A549 (cell line): ENCODE results near the gene PDZD4. TPM values are rescaled to one million over a fixed set of nuclear protein-coding genes. Genes with fewer than 3 reads are reported as not detected.

Source experiments
- ATAC-seq, 2 experiments: fragments of 200-7000 bp in 1 of 2; fragments of >200 bp in 1 of 2; cut with Nextera tagmentation in 1 of 2; cut with Tn5 transposase in 1 of 2; 3 replicates each; pipeline versions ENCODE4 v1.8.0 to v1.9.1; 2018 to 2020; ENCODE audit warnings: mild to moderate bottlenecking in 1 of 2, moderate library complexity in 1 of 2
- CTCF ChIA-PET: fragments of 300-600 bp; sonication (Branson Sonifier 250); formaldehyde crosslinking; extraction: SDS; loops from one replicate; lab custom pipeline; 2021; ENCODE audit warnings: antibody characterized with exemption, inconsistent platforms; lab: Yijun Ruan, JAX
- POLR2A ChIA-PET: fragments of 350-600 bp; formaldehyde crosslinking; extraction: SDS; loops from one replicate; lab custom pipeline; 2021; ENCODE audit warnings: antibody characterized with exemption, inconsistent platforms; lab: Yijun Ruan, JAX
- DNase-seq, 2 experiments: peaks; one replicate each; pipeline versions ENCODE4 v3.0.0 to v3.0.0-alpha.2; 2011 to 2016; ENCODE audit warnings: low read depth in 1 of 2, low spot score in 1 of 2
- FAIRE-seq: peaks from 2 replicates; lab custom pipeline; 2011; peaks lifted over from hg19 to GRCh38; lab: Jason Lieb, UNC
- H3K27ac ChIP-seq, 2 experiments: fragments of >200 bp; sonication (Bioruptor Twin); formaldehyde crosslinking; 3 replicates each; pipeline ENCODE4 v1.5.1; 2016 to 2017
- H3K4me1 ChIP-seq: fragments of >200 bp; sonication (Bioruptor Twin); formaldehyde crosslinking; 3 replicates; pipeline ENCODE4 v1.6.1; 2016
- H3K4me2 ChIP-seq: fragments of >200 bp; sonication (Bioruptor Twin); formaldehyde crosslinking; 3 replicates; pipeline ENCODE4 v1.6.1; 2016
- H3K4me3 ChIP-seq: fragments of >200 bp; sonication (Bioruptor Twin); formaldehyde crosslinking; 3 replicates; pipeline ENCODE4 v1.5.1; 2016
- H3K9me3 ChIP-seq: fragments of >200 bp; sonication (Bioruptor Twin); formaldehyde crosslinking; 3 replicates; pipeline ENCODE4 v1.6.1; 2016
- CHD2 ChIP-seq: fragments of 150-350 bp; IDR thresholded peaks from 2 replicates; pipeline ENCODE4 v1.6.1; 2014; ENCODE audit warnings: low read length; ENCODE audit not compliant: partially characterized antibody
- EHF ChIP-seq: fragments of 250-450 bp; sonication (Bioruptor Pico); IDR thresholded peaks from 2 replicates; pipeline ENCODE4 v1.5.0; 2020; ENCODE audit warnings: mild to moderate bottlenecking
- EHMT2 ChIP-seq: fragments of 200-600 bp; sonication (generic); IDR thresholded peaks from 2 replicates; pipeline ENCODE4 v1.6.1; 2016; ENCODE audit warnings: antibody characterized with exemption, low read depth, mild to moderate bottlenecking, moderate library complexity
- ESRRA ChIP-seq: fragments of 150-350 bp; IDR thresholded peaks from 2 replicates; pipeline ENCODE4 v1.6.1; 2014; ENCODE audit warnings: mild to moderate bottlenecking, low read length, borderline replicate concordance
- FOSB ChIP-seq: fragments of 250-450 bp; sonication (Bioruptor Pico); IDR thresholded peaks from 2 replicates; pipeline ENCODE4 v1.5.0; 2020; ENCODE audit warnings: mild to moderate bottlenecking, moderate library complexity
- FOSL2 ChIP-seq, 2 experiments: fragments of 450-650 bp in 1 of 2; fragments of >200 bp in 1 of 2; sonication (Bioruptor Twin) in 1 of 2; formaldehyde crosslinking; IDR thresholded peaks; 2 replicates each; pipeline versions ENCODE4 v1.5.0 to v1.6.1; 2016 to 2020; ENCODE audit warnings: mild to moderate bottlenecking in 1 of 2, moderate library complexity in 1 of 2
- HMGXB4 ChIP-seq: fragments of 250-450 bp; sonication (Bioruptor Pico); IDR thresholded peaks from 2 replicates; pipeline ENCODE4 v1.5.0; 2021; ENCODE audit warnings: mild to moderate bottlenecking, moderate library complexity, borderline replicate concordance
- HOXB13 ChIP-seq: fragments of 250-450 bp; sonication (Bioruptor Pico); IDR thresholded peaks from 2 replicates; pipeline ENCODE4 v1.5.0; 2020; ENCODE audit warnings: low read depth, mild to moderate bottlenecking, moderate library complexity
- KDM5A ChIP-seq: fragments of 200-600 bp; sonication (generic); IDR thresholded peaks from 2 replicates; pipeline ENCODE4 v1.6.1; 2016; ENCODE audit warnings: antibody characterized with exemption, mild to moderate bottlenecking
- MYC ChIP-seq: IDR thresholded peaks from 2 replicates; pipeline ENCODE4 v1.6.1; 2012; ENCODE audit warnings: mild to moderate bottlenecking, inconsistent platforms, low read length, improper control_type of control experiment, borderline replicate concordance
- NPAS2 ChIP-seq: fragments of 250-450 bp; sonication (Bioruptor Pico); IDR thresholded peaks from 2 replicates; pipeline ENCODE4 v1.8.0; 2022; ENCODE audit warnings: mild to moderate bottlenecking, moderate library complexity, borderline replicate concordance
- POLR2A ChIP-seq: IDR thresholded peaks from 2 replicates; pipeline ENCODE4 v1.6.1; 2012; ENCODE audit warnings: mild to moderate bottlenecking, low read length
- POLR2AphosphoS2 ChIP-seq: conservative IDR thresholded peaks from 2 replicates; pipeline ENCODE4 v1.6.1; 2012; ENCODE audit warnings: low read length, improper control_type of control experiment, inconsistent platforms
- RAD21 ChIP-seq, 2 experiments: fragments of >200 bp in 1 of 2; sonication (Bioruptor Twin) in 1 of 2; formaldehyde crosslinking in 1 of 2; IDR thresholded peaks in 1 of 2; conservative IDR thresholded peaks in 1 of 2; 2 replicates in 1 of 2; 3 replicates in 1 of 2; pipeline ENCODE4 v1.6.1; 2012 to 2018; ENCODE audit warnings: inconsistent platforms in 1 of 2
- SMC3 ChIP-seq: fragments of >200 bp; sonication (Bioruptor Twin); formaldehyde crosslinking; IDR thresholded peaks from 3 replicates; pipeline ENCODE4 v1.6.1; 2018; ENCODE audit warnings: inconsistent platforms
- TP53 ChIP-seq: fragments of 250-450 bp; sonication (Bioruptor Pico); IDR thresholded peaks from 2 replicates; pipeline ENCODE4 v1.5.0; 2021; ENCODE audit warnings: mild to moderate bottlenecking, moderate library complexity
- USF2 ChIP-seq: fragments of 450-650 bp; IDR thresholded peaks from 2 replicates; pipeline ENCODE4 v1.6.1; 2014; ENCODE audit warnings: antibody characterized with exemption
- ZNF302 ChIP-seq: fragments of 250-450 bp; sonication (Bioruptor Pico); IDR thresholded peaks from 2 replicates; pipeline ENCODE4 v1.9.0; 2021; ENCODE audit warnings: inconsistent platforms, mild to moderate bottlenecking, moderate library complexity
- WGBS: methylation state at CpG from one replicate; pipeline ENCODE4 v1.1.6; 2017; ENCODE audit errors: missing lambda C conversion rate; 5-methylcytosine and 5-hydroxymethylcytosine counted together
- polyA plus RNA-seq, 4 experiments: library from polyadenylated mRNA; depleted of rRNA in 3 of 4; stranded (reverse); fragments of >200 nt; fragmentation: RNase III in 1 of 4; extraction: RNeasy Plus Mini Kit Qiagen cat#74134 plus additional on column Dnase treatment in 1 of 4; gene quantifications; 2 replicates in 3 of 4; 3 replicates in 1 of 4; pipeline ENCODE4 v1.2.3, GENCODE V29; 2011 to 2017
- TF ChIP-seq, protein P1 (sequence below): IDR thresholded peaks from 2 replicates; pipeline ENCODE4 v1.6.1; 2012
- TF ChIP-seq, protein P2 (sequence below): IDR thresholded peaks from 2 replicates; pipeline ENCODE4 v1.6.1; 2012; ENCODE audit warnings: low read depth, borderline replicate concordance

Gene PDZD4
- polyA plus RNA-seq, 2 of the 4 experiments (the other 2 are of a cell fraction), result 1.2 to 3.0 TPM

- ATAC-seq (no peak), DNase-seq (no peak), FAIRE-seq (no peak)
- WGBS, result 90% methylated on average over 2 of the region's 14 CpGs
- H3K27ac ChIP-seq, result no peak overlapping the region
- CTCF ChIA-PET, result interaction anchor here (1.0 to 1.1 kb wide), 2 partner anchors 12 kb away, joined by 3 read pairs; partner anchors contain the start of genes IDH3G and SSR4
- TF ChIP-seq ESRRA (no peak), CHD2 (no peak), EHMT2 (no peak), POLR2AphosphoS2 (no peak), FOSB (CRISPR knock-in tag) (no peak), HMGXB4 (no peak), FOSL2 (IDR thresholded peaks at IDR 0.05) (no peak), FOSL2 (CRISPR knock-in tag; IDR thresholded peaks at IDR 0.05) (no peak), HOXB13 (no peak), EHF (CRISPR knock-in tag) (no peak), KDM5A (no peak), NPAS2 (CRISPR knock-in tag) (no peak), ZNF302 (CRISPR knock-in tag) (no peak), POLR2A (no peak)
- H3K9me3 ChIP-seq, result no peaks in the 10 kb centered on the region
- H3K4me1 ChIP-seq, result no peaks in the 10 kb centered on the region
- no peak overlapping the region for H3K4me3 ChIP-seq
- H3K4me2 ChIP-seq, result no peak overlapping the region
- POLR2A ChIA-PET, result no interaction called here
Measured at GRCh38 chrX:153782871-153783270, 47.5 kb downstream of the PDZD4 start.

DNA sequence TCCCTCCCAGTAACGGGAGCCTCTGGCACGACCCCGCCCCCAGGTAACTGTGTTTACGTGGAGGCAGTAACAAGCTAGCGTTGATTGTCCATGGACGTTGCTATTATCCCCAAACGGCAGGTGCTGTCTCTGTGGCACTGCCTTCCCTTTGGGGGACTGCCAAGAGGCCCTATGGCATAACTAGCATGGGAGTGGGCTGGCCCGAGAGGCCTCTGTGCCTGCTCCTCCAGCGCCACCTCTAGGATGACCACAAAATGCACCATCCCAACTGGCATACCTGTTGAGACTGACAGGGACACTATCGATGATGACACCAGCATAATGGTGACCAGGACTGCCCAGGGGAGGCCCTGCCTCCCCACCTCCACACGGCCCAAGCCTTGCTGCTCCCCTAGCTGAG, 48.0 kb downstream of the PDZD4 start:
- H3K4me1 ChIP-seq, result no peaks in the 10 kb centered on the region
- no peaks in the 10 kb centered on the region for H3K9me3 ChIP-seq
- H3K4me2 ChIP-seq, result no peak overlapping the region
- no peak for DNase-seq
- H3K27ac ChIP-seq, result no peak overlapping the region
- WGBS, result 87% methylated on average over 3 of the region's 11 CpGs
- ChIA-PET CTCF (interaction anchor here (1.0 to 4.9 kb wide), 5 partner anchors 12 to 56 kb away, joined by 3 to 27 read pairs (median 3); partner anchors contain the start of genes IDH3G, PLXNB3 and SSR4), POLR2A (interaction anchor here (1.0 kb wide), 1 partner anchor 12 kb away, joined by 3 read pairs; the partner anchor contains the start of genes IDH3G and SSR4)
- ATAC-seq, result peak in 1 of 2 experiments; percentile 11; a peak in 3 of 6 replicates
- TF ChIP-seq TP53 (CRISPR knock-in tag) (no peak), RAD21 (conservative IDR thresholded peaks at IDR 0.05 in 1 of 2, IDR thresholded peaks at IDR 0.05 in 1 of 2) (no peak), SMC3 (no peak), MYC (no peak), HMGXB4 (no peak), USF2 (no peak)
- TF ChIP-seq, protein P1, sequence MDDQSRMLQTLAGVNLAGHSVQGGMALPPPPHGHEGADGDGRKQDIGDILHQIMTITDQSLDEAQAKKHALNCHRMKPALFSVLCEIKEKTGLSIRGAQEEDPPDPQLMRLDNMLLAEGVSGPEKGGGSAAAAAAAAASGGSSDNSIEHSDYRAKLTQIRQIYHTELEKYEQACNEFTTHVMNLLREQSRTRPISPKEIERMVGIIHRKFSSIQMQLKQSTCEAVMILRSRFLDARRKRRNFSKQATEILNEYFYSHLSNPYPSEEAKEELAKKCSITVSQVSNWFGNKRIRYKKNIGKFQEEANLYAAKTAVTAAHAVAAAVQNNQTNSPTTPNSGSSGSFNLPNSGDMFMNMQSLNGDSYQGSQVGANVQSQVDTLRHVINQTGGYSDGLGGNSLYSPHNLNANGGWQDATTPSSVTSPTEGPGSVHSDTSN, result no peak
- TF ChIP-seq, protein P2, sequence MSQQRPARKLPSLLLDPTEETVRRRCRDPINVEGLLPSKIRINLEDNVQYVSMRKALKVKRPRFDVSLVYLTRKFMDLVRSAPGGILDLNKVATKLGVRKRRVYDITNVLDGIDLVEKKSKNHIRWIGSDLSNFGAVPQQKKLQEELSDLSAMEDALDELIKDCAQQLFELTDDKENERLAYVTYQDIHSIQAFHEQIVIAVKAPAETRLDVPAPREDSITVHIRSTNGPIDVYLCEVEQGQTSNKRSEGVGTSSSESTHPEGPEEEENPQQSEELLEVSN, result no peak
- H3K4me3 ChIP-seq, result no peak overlapping the region
- no peak for FAIRE-seq
